ENCODE results near the gene VIPR2.
"Not testable (repeated sequence)": the region's sequence is repeated elsewhere in the genome, so short reads cannot be mapped to it uniquely, and the experiment has no call there.

VIPR2 gene

DNA sequence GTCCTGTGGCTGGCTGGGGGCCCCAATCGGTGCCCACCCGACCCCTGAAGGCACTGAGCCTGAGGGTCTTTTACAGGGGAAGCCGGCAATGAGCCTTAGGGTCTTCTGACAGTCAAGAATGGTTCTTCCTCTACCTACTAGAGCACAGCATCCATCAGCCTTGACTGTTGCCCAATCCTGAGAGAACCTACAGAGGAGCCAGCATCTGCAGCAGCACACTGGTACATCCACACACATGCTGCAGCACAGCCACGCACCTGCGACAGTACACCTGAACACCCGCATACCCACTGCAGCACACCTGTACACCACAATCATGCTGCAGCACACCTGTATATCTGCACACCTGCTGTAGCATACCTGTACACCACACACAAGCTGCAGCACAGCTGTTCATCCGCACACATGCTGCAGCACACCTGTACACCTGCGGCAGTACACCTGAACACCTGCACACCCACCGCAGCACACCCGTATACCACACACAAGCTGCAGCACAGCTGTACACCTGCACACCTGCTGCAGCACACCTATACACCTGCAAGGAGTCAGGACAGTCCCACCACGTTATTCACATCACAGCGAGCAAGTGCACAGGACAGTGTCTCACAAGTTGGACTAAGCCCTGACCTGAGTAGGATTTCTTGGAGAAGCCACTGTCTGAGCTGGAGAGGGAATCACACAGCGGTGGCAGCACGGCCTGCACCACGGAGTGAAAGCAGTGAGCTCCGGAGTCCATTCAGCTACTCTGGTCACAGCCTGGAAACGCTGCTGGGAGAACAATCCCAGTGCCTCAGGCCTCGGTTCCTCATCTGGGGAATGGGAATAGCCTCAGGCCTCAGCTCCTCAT, 56.4 kb downstream of the VIPR2 start:
- DNase-seq: no peak

DNA sequence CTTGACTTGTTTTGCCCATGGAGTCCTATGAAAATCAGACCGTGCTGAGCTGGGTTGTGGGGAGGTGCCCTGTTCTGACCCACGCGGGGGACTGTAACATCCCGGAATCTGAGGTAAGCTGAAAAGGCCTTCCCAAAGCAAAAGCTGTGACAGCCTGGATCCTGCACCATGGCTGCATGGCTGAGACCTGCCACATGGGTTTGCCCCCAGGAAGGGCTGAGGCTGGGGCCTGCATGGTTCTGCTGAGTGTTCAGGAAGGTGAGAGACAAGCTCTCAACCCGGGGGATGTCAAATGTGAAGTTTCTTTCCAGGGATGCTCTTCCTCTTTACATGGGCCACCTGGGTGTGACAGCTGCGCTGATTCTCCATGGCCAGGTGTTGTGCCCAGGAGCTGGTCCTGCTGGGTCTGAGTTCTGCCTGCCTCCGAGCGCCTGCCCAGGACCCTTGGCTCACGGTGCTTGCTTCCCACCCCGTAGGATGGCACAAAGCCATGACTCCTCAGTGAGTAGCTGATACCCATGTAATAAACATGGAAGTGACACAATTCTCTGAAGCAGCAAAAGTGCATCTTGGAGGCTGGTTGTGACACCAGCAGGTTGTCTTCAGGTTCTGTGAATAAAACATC, 58.3 kb downstream of the VIPR2 start:
- DNase-seq: no peak

DNA sequence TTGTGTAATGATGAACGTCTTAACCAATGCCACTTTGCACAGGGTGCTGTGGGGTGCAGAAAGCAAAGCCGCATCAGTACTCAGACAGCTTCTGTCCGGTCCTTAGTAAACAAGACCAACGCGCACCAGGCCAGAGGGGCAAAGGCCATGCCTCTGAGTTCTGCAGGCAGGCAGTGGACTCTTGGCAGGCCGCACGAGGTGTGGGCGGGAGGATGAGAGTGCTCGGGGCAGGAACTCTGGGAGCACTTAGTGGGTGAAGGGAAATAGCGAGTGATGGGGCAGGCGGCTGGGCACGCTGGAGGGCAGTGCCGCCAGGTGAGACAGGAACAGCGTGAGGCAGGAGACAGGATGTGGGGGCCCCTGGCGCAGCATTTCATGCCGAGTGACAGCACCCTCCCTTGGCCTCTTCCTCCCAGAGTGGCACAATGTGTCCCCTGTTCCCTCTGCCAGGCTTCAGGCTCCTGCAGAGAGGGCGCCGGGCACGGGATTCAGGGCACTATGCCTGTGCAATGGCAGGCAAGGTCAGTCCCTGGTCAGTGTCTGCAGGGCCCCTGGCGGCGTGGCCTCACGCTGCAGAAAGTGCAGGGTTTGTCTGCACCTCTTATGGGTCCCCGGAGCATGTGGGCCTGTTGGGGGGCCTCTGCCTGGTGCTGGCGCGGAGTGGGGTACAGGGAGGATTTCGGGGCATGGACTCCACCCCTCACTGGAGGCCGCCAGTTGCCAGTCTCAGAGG, 60.4 kb downstream of the VIPR2 start:
- DNase-seq: no peak

DNA sequence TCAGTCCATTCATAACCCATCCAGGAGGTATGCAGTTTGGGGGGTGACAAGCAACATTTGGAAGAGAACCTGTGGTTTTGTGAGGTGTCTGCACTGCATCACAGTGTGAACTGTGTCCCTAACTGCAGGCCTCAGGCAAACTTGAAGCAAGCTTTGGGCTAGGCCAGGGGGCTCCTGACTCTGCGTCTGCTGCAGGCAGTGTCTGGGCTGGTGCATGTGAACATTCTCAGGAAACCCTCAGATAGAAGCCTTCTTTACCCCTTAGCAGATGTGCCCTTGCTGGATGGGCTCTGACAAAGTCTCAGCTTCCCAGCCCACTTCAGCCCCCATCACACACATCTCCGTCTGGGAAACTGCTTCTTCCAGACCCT, 61.0 kb downstream of the VIPR2 start:
- no peak for DNase-seq

DNA sequence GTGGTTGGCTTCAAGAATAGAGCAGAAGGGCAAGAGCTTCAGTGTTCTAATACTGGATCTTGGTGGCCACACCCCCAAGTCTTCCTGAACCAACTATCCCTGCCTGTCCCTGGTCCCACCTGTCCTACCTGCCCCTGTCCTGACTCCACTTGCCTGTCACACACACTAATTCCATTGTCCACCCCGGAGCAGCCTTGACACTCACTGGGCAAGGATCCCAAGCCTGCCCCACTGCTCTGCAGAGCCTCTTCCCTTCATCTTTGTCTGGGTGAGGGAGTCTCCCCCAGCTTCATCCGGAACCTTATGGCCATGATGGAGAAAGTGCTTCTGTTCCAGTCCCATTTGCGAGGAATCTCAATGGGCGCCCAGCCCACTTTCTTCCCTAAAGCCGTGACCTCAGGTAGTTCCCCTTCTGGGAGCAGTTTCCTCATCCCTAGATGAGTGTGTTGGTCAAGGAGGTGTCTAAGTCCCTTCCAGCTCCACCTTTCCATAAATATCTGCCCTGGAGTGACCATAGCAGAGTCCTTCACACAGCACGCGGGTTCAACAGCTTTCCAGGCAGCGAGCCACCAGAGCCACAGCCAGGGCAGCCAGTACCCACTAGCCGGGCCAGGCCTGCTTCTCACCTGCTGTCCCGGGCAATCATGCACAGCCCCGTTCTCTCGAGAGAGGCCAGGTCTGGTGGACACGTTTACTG, 61.5 kb downstream of the VIPR2 start:
- no peak for DNase-seq

DNA sequence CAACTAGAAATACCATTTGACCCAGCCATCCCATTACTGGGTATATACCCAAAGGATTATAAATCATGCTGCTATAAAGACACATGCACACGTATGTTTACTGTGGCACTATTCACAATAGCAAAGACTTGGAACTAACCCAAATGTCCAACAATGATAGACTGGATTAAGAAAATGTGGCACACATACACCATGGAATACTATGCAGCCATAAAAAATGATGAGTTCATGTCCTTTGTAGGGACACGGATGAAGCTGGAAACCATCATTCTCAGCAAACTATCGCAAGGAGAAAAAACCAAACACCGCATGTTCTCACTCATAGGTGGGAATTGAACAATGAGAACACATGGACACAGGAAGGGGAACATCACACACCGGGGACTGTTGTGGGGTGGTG, 62.6 kb downstream of the VIPR2 start:
- DNase-seq: not testable (repeated sequence)

DNA sequence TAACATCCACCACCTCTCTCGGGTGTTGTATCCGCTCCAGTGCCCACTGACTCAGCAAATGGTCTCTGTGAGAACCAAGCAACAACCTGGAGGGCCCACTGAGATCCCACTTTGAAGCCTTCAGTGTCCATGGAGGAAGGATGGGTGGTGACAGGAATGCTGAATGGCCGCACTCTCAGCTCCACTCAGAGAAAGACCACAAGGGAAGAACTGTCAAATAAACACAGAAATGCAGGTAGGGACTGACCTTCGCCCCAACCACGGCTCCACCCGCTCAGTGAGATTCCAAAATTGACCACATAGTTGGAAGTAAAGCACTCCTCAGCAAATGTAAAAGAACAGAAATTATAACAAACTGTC, 65.8 kb downstream of the VIPR2 start:
- DNase-seq: no peak

DNA sequence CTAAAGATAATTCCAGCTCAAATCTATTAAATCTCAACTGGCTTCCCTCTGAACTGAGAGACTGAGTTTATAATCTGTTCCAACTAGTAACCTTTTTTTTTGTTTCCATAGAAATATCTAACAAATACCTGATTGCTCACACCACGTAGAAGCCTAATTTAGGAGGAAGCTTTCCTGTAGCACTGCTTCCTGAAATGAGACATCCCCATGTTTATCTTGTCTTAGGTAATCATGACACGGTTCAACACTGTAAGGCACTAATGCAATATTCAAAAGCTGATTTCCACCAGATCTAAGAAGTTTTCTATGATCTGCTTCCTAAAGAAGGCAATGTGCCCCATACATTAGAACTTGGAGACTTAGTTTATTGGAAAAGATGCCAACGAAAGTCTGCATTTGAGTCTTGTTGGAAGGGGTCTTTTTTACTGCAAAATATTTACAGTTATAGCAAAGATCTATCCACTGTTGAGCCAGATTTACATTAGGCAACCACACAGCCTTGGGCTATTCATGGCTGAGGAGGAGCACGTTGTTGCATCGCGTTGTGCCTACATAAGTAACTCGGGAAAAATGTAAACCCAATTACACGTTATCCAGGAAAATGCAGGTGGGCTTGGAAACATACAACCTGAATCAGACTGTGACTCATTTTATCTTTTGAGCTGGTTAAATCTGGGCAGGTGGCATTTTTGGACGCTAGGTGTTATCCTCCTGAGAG, 66.3 kb downstream of the VIPR2 start:
- no peak for DNase-seq

DNA sequence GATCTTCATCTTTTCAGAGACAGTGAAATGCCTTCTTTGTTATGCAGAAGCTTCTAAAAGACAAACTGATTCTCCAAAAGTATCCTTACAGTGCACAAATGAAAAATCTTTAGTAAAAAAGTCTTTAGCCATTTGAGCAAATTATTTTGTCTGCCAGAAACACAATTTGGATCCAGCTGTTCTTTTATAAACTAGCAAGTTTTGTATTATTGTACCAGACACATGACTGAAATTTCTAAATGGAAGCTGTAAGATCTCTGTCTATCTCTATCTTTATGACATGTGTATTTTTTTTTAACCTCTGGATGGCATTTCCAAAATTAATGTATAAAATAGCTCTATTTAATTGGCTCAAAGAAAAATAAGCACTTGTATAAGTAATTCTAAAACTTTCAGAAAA, 68.3 kb downstream of the VIPR2 start:
- DNase-seq: no peak

DNA sequence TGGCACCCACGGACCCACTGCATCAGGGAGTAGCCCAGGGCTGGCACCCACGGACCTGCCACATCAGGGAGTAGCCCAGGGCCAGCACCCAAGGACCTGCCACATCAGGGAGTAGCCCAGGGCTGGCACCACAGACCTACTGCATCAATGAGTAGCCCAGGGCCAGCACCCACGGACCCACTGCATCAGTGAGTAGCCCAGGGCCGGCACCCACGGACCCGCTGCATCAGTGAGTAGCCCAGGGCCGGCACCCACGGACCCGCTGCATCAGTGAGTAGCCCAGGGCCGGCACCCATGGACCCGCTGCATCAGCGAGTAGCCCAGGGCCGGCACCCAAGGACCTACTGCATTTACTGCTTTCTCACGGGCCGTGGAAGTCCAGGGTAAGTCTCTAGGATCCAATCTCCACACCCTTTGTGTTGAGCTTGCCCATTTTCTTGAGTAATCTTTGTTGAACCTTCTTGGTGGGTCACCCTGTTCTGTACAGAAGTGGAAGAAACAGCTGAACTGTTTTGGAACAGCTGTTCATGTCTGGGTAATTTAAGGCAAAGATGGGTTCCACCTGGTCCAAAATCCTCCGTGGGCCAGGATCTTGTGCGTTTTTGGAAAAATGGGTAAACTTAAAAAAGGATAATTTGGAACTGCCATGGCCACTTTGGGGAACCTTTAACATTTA, 69.0 kb downstream of the VIPR2 start:
- DNase-seq: no peak

DNA sequence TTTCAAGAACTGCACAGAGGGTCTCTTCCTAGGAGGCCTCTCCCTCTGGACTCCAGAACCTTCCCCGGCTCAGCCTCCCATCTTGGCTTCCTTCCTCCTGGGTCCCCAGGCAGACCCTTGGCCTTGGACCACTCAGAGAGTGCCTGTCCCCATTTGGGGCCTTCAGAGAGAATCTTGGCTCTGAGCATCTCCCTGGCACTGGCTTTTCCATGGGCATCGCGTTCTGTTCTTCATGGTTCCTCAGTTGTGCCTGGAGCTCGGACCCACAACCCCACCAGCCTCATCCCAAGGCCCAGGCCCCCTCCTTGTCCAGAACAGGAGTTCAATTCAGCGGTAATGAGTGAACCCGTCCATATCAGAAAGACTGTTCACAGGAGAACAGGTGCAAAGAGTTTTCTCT, 73.4 kb downstream of the VIPR2 start:
- DNase-seq: no peak

DNA sequence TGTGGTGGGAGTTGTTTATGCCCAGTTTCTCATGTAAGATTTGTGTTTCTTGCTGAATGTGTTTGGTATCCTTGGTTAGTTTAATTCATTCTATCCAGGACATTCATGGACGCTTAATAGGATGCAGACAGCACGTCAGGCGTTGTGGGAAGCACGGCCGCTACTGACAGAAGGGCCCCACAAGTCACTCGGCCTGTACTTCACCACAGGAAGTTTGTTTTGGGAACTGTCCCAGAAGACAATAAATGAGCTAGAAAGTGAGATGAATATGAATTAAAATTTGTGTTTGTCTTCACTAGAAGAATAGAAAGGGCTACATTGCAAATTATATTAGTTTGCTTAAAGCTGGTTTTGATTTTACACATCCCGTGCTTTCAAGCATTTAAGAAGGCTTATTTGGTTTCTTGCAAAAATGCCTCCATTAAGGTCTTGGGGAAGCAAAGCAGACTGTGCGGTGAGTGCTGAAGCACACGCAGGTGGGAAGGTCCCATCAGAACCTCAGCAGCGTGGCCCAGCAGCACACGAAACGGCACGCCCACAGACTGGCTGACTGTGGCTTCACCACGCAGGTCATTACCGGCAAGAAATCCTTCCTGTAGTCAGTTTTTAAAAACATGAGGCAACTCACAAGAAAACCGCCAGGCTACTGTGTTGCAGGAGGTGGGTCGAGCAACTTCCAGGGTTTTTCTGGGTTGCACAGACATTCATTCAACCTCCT, 74.1 kb downstream of the VIPR2 start:
- DNase-seq: no peak

DNA sequence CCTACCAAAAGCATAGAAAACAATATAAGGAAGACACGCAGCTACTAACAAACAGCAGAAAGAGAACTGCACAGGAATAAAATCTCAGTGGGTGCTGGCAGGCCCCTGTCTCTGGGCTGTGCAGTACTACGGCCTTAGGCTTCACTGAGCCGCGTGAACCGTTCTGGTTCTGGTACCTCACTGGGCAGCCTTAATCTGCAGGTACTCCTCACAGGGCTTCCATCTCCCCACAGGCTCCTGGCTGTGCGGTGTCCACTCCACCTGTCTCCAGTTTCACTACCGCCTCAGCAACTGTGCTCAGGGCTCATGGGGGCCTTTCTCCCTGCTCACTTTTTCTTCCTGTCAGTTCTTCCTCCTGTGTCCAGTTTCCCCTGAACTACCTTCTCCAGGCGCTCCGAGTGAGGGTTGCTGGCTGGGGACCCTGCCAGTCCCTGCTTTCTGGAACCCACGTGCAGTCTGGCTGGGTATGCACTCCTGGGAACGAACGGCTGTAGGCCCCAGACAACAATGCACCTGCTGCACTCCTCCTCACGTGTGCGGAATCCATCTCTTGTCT, 75.7 kb downstream of the VIPR2 start:
- DNase-seq: no peak

DNA sequence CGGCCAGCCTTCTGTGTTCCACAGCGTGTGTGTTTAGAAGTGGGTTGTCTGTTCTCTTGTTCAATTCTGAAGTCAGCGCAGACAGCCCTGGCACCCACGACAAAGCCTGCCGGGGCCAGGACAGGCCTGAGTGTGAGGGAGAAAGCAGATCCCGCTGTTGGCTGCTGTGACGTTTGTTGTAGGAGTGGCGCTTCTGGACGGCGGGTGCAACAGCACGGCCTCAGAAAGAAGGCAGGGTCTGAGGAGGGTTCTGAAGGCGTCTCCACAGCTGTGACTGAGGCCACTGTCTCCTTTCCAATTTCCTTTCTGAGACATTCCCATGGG, 76.2 kb downstream of the VIPR2 start:
- DNase-seq: no peak

DNA sequence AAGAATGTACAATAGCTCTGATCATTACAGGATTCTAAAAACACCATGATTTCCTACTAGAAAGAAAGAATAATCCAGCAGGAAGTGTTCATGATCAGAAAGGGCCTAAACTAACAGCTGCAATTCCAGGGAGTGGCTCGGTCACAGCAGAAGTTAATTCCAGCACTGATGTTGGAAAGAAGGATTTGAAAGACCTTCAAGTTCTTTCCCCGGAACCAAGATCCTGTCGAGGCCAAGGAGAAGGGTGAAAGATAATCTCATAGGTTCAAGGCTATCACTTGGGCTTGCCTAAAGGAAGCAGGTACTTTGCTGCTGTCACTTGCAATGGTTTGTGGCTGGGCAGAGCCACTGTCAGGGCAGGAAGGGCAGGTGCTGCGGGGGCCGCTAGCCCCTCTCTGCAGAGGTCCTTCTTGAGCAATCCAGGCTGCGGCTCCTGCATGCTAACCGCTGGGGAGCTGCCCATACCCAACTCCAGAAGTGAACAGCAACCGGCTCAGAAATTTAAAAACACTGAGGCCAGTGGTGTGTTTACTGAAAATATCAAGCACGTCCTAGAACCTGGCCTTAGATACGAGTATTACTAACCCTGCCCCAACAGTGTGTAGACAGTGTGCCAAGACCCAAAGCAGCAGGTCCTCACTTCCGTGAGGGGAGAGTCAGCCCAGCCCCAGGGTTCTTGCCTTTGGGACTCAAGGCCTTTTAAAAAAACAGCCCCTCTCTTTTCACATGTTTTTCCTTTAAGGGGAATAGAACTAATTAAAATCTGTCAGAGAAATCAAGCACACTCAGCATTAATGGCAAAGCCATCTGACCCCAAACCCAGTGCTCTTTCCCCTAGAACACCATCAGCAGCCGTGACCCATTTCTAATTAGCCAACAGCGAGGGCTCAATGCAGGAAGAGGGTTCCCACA, 76.8 kb downstream of the VIPR2 start:
- DNase-seq: no peak

DNA sequence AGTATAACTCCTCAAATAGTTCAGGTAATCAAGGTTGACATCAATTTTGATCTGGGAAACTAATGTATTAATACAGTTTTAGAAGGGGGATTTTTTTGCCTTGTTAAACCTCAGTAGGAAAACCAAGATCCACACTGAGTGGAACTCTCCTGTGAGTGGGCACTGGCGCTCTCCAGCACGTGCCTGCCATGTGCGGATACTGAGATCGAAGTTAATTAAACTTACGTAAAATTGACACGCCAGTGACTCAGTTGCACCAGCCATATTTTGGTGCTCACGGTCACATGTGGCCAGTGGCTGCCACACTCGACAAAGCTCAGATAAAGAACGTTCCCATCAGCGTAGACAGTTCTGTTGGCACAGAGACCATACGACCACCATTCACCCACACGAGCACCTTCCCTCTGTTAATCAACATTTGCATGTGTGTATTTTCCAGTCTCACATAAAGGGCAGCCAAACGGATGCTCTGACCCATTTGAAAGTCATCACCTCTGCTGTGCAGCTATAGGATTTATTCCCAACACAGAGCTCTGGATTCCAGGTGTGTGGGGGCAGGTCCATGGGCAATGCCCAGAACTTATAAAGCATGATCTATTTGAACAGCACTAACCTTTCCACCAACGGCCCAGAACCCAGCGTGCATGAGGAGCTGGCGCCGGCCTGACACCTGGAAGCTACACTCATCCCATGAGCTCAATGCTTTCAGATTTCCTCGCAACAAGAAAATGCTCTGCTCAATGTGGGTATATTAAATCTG, 77.7 kb downstream of the VIPR2 start:
- DNase-seq: no peak

DNA sequence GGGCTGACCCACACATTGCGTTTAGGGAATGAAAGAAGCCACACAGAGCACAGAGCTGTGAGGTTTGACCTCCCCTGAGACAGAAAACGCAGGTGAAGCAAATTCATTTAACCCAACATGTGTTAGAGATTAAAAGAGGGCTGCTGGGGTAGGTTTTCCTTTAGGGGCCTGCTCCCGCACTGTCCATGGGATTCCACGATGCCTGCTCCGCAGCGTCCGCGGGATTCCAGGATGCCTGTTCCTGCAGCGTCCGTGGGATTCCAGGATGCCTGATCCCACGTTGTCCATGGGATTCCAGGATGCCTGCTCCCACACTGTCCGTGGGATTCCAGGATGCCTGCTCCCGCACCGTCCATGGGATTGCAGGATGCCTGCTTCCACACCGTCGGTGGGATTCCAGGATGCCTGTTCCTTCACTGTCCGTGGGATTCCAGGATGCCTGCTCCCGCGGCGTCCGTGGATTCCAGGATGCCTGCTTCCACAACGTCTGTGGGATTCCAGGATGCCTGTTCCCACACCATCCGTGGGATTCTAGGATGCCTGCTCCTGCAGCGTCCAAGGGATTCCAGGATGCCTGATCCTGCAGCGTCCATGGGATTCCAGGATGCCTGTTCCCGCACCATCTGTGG, 78.7 kb downstream of the VIPR2 start:
- no peak for DNase-seq

DNA sequence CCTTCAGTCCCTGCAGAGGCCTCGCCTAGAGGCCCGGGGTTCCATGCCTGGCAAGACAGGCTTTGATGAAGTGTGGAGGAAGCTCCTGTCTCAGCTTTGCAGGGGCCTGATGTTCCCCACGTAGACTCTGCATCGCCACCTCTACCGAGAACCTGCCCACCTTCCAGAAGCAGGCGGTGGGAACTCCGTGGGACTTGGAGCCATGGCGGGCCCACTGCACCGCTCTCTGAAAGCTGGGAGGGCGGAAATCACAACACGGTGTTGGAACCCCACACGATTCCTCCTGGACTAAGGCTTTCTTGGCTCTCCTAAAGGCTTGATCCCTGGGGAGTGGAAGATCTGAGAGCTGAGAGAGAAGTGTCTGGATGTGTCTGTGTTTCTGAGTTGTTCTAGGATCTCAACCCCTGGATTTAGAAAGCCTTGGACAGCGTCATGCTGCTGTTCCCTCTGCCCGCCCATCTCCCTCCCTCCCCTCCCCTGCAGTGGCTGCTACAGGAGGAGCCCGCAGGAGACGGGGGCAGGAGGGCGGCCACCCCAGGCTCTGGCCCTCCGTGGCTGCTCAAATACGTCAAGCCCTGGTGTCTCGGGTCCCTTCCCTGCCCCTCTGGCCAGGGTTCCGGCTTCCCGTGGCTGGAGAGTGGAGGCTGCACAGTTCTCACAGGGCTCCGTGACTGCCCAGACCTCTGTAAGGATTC, 79.7 kb downstream of the VIPR2 start:
- no peak for DNase-seq
